HL-60 (cell line): ENCODE measurements around the gene PPP3CA.

Experiments used
- DNase-seq, 2 experiments: peaks; one replicate each; pipeline ENCODE4 v3.0.0-alpha.2; 2010 to 2020; ENCODE audit warnings: low read depth in 1 of 2, low spot score in 1 of 2
- H3K27ac ChIP-seq: fragments of 250-450 bp; sonication (Bioruptor Pico); replicated peaks from 2 replicates; pipeline ENCODE4 v1.5.1; 2020; ENCODE audit warnings: mild to moderate bottlenecking, moderate library complexity
- H3K27me3 ChIP-seq: fragments of 250-450 bp; sonication (Bioruptor Pico); 2 replicates; pipeline ENCODE4 v1.5.1; 2021; ENCODE audit warnings: mild to moderate bottlenecking, moderate library complexity; ENCODE audit not compliant: insufficient read depth, poor library complexity, severe bottlenecking
- H3K4me3 ChIP-seq: replicated peaks from 2 replicates; pipeline ENCODE4 v1.5.1; 2011; ENCODE audit warnings: mild to moderate bottlenecking, control low read depth, low read length; ENCODE audit not compliant: insufficient read depth
- GABPA ChIP-seq: IDR thresholded peaks from 2 replicates; pipeline ENCODE4 v1.6.1; 2012; ENCODE audit warnings: low read depth
- POLR2AphosphoS5 ChIP-seq: IDR thresholded peaks from 2 replicates; pipeline ENCODE4 v1.6.1; 2012; ENCODE audit warnings: low read depth
- SPI1 ChIP-seq: IDR thresholded peaks from 2 replicates; pipeline ENCODE4 v1.6.1; 2012; ENCODE audit warnings: low read depth, mild to moderate bottlenecking, borderline replicate concordance
- TF ChIP-seq, protein P1 (sequence below): IDR thresholded peaks from one replicate; pipeline ENCODE4 v1.5.1; 2011; ENCODE audit warnings: low read length, control low read depth, inconsistent platforms; ENCODE audit not compliant: insufficient read depth
- TF ChIP-seq, protein P2 (sequence below): IDR thresholded peaks from 2 replicates; pipeline ENCODE4 v1.6.1; 2012; ENCODE audit warnings: low read depth; ENCODE audit not compliant: insufficient replicate concordance

PPP3CA gene

DNA sequence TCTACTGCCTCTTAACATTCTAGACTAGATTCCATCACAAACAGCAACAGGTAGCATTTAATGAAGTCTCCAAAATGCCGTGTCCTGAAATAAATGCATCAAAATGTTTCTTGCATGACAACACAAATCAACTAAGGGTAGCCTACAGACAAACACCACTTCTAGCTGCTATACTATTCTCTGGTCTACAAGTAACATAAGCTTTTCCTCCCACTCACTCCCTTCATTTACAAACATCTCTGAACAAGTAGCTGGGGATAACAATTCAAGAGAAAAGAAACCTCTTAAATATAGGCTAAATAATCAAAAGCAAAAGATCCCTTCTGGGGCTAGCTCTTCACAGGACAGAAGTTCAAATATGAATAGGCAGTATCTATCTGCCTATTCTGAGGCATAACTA lies 20.8 kb downstream of the PPP3CA start:
- no peak overlapping the region for H3K4me3 ChIP-seq
- TF ChIP-seq, protein P1, sequence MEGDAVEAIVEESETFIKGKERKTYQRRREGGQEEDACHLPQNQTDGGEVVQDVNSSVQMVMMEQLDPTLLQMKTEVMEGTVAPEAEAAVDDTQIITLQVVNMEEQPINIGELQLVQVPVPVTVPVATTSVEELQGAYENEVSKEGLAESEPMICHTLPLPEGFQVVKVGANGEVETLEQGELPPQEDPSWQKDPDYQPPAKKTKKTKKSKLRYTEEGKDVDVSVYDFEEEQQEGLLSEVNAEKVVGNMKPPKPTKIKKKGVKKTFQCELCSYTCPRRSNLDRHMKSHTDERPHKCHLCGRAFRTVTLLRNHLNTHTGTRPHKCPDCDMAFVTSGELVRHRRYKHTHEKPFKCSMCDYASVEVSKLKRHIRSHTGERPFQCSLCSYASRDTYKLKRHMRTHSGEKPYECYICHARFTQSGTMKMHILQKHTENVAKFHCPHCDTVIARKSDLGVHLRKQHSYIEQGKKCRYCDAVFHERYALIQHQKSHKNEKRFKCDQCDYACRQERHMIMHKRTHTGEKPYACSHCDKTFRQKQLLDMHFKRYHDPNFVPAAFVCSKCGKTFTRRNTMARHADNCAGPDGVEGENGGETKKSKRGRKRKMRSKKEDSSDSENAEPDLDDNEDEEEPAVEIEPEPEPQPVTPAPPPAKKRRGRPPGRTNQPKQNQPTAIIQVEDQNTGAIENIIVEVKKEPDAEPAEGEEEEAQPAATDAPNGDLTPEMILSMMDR: no peak
- TF ChIP-seq SPI1 (no peak), POLR2AphosphoS5 (no peak)
- H3K27me3 ChIP-seq: no peaks in the 10 kb centered on the region
- no peak for DNase-seq
- H3K27ac ChIP-seq: no peak overlapping the region

DNA sequence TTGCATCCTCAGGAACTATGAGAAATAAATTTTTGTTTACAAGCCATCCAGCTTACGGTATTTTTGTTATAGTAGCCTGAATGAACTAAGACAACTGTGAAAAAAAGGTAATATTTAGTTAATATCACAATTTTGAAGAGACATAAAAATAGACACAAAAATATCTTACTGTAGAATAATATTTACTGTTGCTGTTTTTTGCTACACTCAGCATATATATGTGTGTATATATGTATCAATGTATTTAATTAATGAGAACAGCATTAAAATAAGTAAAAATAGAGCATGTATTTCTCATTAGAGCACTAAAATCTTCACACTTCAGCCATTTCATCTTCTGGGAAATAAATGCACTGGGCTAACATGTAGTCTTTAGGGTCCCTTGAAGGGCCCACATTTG lies 24.6 kb downstream of the PPP3CA start:
- no peak for TF ChIP-seq POLR2AphosphoS5
- TF ChIP-seq GABPA: no peak
- TF ChIP-seq SPI1: no peak
- TF ChIP-seq, protein P2, sequence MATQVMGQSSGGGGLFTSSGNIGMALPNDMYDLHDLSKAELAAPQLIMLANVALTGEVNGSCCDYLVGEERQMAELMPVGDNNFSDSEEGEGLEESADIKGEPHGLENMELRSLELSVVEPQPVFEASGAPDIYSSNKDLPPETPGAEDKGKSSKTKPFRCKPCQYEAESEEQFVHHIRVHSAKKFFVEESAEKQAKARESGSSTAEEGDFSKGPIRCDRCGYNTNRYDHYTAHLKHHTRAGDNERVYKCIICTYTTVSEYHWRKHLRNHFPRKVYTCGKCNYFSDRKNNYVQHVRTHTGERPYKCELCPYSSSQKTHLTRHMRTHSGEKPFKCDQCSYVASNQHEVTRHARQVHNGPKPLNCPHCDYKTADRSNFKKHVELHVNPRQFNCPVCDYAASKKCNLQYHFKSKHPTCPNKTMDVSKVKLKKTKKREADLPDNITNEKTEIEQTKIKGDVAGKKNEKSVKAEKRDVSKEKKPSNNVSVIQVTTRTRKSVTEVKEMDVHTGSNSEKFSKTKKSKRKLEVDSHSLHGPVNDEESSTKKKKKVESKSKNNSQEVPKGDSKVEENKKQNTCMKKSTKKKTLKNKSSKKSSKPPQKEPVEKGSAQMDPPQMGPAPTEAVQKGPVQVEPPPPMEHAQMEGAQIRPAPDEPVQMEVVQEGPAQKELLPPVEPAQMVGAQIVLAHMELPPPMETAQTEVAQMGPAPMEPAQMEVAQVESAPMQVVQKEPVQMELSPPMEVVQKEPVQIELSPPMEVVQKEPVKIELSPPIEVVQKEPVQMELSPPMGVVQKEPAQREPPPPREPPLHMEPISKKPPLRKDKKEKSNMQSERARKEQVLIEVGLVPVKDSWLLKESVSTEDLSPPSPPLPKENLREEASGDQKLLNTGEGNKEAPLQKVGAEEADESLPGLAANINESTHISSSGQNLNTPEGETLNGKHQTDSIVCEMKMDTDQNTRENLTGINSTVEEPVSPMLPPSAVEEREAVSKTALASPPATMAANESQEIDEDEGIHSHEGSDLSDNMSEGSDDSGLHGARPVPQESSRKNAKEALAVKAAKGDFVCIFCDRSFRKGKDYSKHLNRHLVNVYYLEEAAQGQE: no peak
- TF ChIP-seq, protein P1: no peak
- Histone ChIP-seq H3K27me3 (no peaks in the 10 kb centered on the region), H3K27ac (no peak overlapping the region), H3K4me3 (no peak overlapping the region)
- DNase-seq: no peak

DNA sequence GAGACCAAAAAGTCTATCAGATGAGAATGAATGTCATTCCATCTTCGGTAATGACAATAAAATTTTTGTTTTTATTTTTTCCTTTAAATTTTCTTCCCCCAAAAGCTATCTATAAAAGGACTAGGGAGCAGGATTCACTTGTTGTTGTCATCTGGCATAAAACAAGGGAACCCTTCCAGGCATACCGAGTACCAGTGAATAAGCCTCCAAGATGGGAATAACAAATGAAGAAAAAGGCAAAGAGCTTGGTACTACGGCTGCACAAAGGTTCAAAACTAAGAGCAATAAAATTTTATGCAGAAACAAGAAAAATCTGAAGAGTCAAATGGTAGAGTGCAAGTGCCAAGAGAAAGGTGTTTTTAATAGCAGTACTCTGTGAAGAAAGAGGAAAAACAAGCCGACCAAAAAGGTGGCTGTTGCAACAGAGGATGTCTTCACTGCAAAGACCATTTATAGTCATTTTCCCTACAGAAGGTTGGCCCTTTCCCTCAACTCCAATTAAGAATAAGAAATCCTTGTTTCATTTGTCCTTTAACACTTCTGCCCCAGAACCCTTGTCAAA lies 25.8 kb downstream of the PPP3CA start:
- H3K27ac ChIP-seq: no peak overlapping the region
- no peak for TF ChIP-seq SPI1
- TF ChIP-seq, protein P2: no peak
- no peak for TF ChIP-seq POLR2AphosphoS5
- no peak overlapping the region for H3K4me3 ChIP-seq
- no peaks in the 10 kb centered on the region for H3K27me3 ChIP-seq
- peak in 1 of 2 experiments; percentile 56 for DNase-seq

DNA sequence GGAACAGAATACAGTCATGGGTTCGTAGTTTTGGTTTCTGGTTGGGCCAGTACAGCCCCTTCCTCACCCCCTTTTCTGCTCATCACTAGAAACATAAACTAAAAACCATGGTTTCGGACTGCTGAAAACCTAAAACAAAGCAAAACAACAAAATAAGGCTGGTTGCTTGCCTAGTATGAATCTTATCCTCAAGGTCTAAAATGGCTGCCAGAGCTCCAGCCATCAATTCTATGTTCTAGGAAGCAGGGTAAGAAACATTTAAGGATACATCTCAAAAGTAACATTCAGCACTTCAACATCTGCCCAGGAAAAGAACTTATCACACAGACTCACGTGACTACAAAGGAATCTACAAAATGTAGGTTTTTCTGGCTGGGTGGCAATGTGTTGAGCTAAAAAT lies 31.5 kb downstream of the PPP3CA start:
- no peak overlapping the region for H3K4me3 ChIP-seq
- H3K27me3 ChIP-seq: no peaks in the 10 kb centered on the region
- no peak for DNase-seq
- TF ChIP-seq POLR2AphosphoS5 (no peak), GABPA (no peak), SPI1 (no peak)
- TF ChIP-seq, protein P1: no peak
- TF ChIP-seq, protein P2: no peak
- no peak overlapping the region for H3K27ac ChIP-seq
